Measurements from ENCODE around the gene RBPJ.

The RBPJ gene

GRCh38 chr4:26462874-26463273 lies 142.1 kb downstream of the RBPJ start:
- no peak for DNase-seq (ENCODE audit: low spot score)

GRCh38 chr4:26463386-26463785 lies 142.6 kb downstream of the RBPJ start:
- DNase-seq (ENCODE audit: low spot score) = no peak

- DNase-seq (ENCODE audit: low spot score) = no peak
These were observed 143.7 kb downstream of the RBPJ start for GRCh38 chr4:26464420-26465095.

- no peak for DNase-seq (ENCODE audit: low spot score)
These were observed 145.9 kb downstream of the RBPJ start for GRCh38 chr4:26466578-26467270.

GRCh38 chr4:26467724-26468123 lies 146.9 kb downstream of the RBPJ start:
- no peak for DNase-seq (ENCODE audit: low spot score)

GRCh38 chr4:26468283-26468949 lies 147.6 kb downstream of the RBPJ start:
- DNase-seq (ENCODE audit: low spot score) = no peak

- no peak for DNase-seq (ENCODE audit: low spot score)
These were observed 148.2 kb downstream of the RBPJ start for GRCh38 chr4:26468977-26469376.

- DNase-seq (ENCODE audit: low spot score) = no peak
These were observed 151.1 kb downstream of the RBPJ start for GRCh38 chr4:26471890-26472289.

GRCh38 chr4:26473893-26474292 lies 153.1 kb downstream of the RBPJ start:
- no peak for DNase-seq (ENCODE audit: low spot score)

- DNase-seq (ENCODE audit: low spot score) = no peak
These were observed 153.7 kb downstream of the RBPJ start for GRCh38 chr4:26474551-26474950.

GRCh38 chr4:26475716-26476115 lies 154.9 kb downstream of the RBPJ start:
- DNase-seq (ENCODE audit: low spot score) = no peak

- no peak for DNase-seq (ENCODE audit: low spot score)
These were observed 155.7 kb downstream of the RBPJ start for GRCh38 chr4:26476545-26476944.

- no peak for DNase-seq (ENCODE audit: low spot score)
These were observed 157.5 kb downstream of the RBPJ start for GRCh38 chr4:26478330-26478729.

GRCh38 chr4:26482508-26483462 lies 162.0 kb downstream of the RBPJ start:
- no peak for DNase-seq (ENCODE audit: low spot score)

- DNase-seq (ENCODE audit: low spot score) = no peak
These were observed 163.3 kb downstream of the RBPJ start for GRCh38 chr4:26484032-26484515.

- DNase-seq (ENCODE audit: low spot score) = no peak
These were observed 163.7 kb downstream of the RBPJ start for GRCh38 chr4:26484516-26484915.
